HFFc6 (cell line): Measurements from ENCODE around the gene HIPK2. TPM values are rescaled to one million over a fixed set of nuclear protein-coding genes. Genes with fewer than 3 reads are reported as not detected.

Experiments used
- DNase-seq: peaks from one replicate; pipeline ENCODE4 v3.0.0-alpha.2; 2018
- H3K27ac Mint-ChIP-seq: 2 replicates; pipeline ENCODE4 v1.8.0; 2020; ENCODE audit warnings: mild to moderate bottlenecking, mixed read lengths
- H3K27me3 Mint-ChIP-seq: 2 replicates; pipeline ENCODE4 v1.8.0; 2021; ENCODE audit warnings: mild to moderate bottlenecking, moderate library complexity, mixed read lengths; ENCODE audit not compliant: insufficient read depth
- H3K36me3 Mint-ChIP-seq: 2 replicates; pipeline ENCODE4 v1.8.0; 2021; ENCODE audit warnings: low read depth, mixed read lengths
- H3K4me1 Mint-ChIP-seq: 2 replicates; pipeline ENCODE4 v1.8.0; 2020; ENCODE audit warnings: low read depth, mixed read lengths
- H3K4me3 Mint-ChIP-seq: 2 replicates; pipeline ENCODE4 v1.8.0; 2020; ENCODE audit warnings: mild to moderate bottlenecking, moderate library complexity, mixed read lengths
- H3K9me3 Mint-ChIP-seq: 2 replicates; pipeline ENCODE4 v1.8.0; 2020; ENCODE audit warnings: mild to moderate bottlenecking, mixed read lengths
- CTCF ChIP-seq: fragments of 200-600 bp; sonication (generic); IDR thresholded peaks from 2 replicates; pipeline ENCODE4 v1.5.0; 2021; ENCODE audit warnings: antibody characterized with exemption, mild to moderate bottlenecking
- total RNA-seq, 6 experiments: library from RNA; stranded (reverse); fragmentation: NEBNext Ultra II Directional; extraction: Animal tissue kit (Norgen Biotek cat#: 25700); gene quantifications; 2 replicates in 1 of 6; 3 replicates in 5 of 6; pipeline ENCODE4 v1.2.3, GENCODE V29; 2021

The HIPK2 gene
- total RNA-seq, 6 experiments from 2014 or later: 14.6 to 33.4 (median 31.4) TPM

- H3K27me3 Mint-ChIP-seq: 0 out of 2 replicates have a peak, but pooled peaks cover 2% of the 10 kb centered on the region
Measured at GRCh38 chr7:139663608-139664177, 114.1 kb downstream of the HIPK2 start.

DNA sequence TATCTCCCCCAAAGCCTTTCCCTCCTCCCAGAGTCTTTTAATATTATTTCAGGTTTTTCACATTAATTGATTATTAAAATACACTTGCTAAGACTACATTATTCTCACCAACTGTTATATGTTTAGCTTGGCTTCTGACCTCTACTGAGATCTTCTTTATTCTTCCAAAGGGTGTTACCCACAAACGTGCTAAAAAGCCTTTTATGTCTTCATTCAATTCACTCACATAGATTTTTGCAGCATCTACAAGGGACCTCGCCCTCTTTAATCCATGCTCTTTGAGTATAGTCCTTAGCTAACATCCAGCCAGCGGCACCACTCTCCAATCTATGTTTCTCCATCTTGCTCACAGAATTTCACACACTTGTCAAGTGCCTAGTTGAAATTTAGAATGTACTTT lies 115.9 kb downstream of the HIPK2 start:
- H3K9me3 Mint-ChIP-seq: no peaks in the 10 kb centered on the region
- peaks cover 9% of the 10 kb centered on the region for H3K4me1 Mint-ChIP-seq
- no peak overlapping the region for H3K27ac Mint-ChIP-seq
- H3K27me3 Mint-ChIP-seq: no peaks in the 10 kb centered on the region
- H3K36me3 Mint-ChIP-seq: peaks cover 12% of the 10 kb centered on the region
- no peak overlapping the region for H3K4me3 Mint-ChIP-seq
- no peak for DNase-seq
- TF ChIP-seq CTCF: no peak

More at GRCh38 chr7:139663608-139664177, 114.1 kb downstream of the HIPK2 start:
- no peak overlapping the region for H3K27ac Mint-ChIP-seq
- no peaks in the 10 kb centered on the region for H3K9me3 Mint-ChIP-seq
- H3K4me1 Mint-ChIP-seq: peaks cover 15% of the 10 kb centered on the region
- no peak for DNase-seq
- peaks cover 12% of the 10 kb centered on the region for H3K36me3 Mint-ChIP-seq
- no peak for TF ChIP-seq CTCF
- H3K4me3 Mint-ChIP-seq: no peak overlapping the region

DNA sequence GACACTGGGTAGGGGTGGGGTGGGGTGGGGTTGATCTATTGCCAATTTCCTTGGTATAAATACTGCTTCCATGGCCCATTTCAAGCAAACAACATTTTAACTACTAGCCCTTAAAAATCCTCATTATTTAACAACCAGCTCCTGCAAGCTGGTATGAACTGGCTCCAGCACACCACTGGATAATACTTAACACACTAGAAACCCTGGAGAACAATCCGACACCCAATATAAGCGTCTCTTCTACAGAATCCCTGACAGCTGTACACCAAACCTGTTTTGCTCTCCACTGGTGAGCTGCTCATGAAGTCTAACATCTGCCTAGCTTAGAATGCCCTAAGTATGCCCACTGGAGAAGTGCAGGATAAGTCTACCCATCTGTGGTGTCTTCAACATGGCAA lies 116.8 kb downstream of the HIPK2 start:
- no peak for DNase-seq
- Mint-ChIP-seq H3K36me3 (peaks cover 12% of the 10 kb centered on the region), H3K9me3 (no peaks in the 10 kb centered on the region), H3K27ac (no peak overlapping the region), H3K4me3 (no peak overlapping the region), H3K27me3 (peaks cover 2% of the 10 kb centered on the region), H3K4me1 (peaks cover 15% of the 10 kb centered on the region)
- TF ChIP-seq CTCF: no peak

DNA sequence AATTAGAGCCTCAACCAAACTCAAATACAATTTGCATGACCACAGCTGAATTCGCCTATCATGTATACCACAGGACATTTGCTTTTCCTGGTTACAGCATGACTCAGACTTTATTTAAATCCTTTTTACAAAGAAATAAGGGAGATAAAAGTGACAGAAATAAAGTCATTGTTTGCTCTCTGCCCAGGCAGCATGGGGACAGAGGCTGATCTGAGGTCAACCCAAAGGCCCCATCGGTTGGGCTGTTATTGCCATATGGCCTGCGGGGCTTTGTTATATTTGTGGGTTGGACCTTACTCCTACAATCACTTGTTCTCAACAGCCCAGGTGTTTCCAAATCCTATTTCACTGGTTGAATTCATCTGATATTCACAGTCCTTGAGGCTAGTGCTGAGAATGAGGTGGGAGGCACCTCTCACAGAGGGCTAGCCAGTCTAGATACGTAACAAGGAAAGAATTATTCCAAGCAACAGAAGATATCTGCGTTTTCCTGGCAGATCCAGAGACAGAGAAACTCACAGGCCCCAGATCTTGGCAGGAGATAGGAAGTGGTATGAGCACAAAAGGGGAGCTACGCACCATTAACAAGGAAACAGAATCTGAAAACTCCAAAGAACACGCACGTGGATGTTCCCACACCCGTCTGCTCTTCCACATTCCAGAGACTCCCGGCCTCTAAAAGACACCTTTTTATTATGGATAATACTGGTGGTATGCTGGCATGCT lies 117.3 kb downstream of the HIPK2 start:
- Mint-ChIP-seq H3K36me3 (peaks cover 8% of the 10 kb centered on the region), H3K27me3 (peaks cover 2% of the 10 kb centered on the region), H3K9me3 (no peaks in the 10 kb centered on the region), H3K4me1 (peaks cover 12% of the 10 kb centered on the region), H3K4me3 (no peak overlapping the region), H3K27ac (no peak overlapping the region)
- no peak for DNase-seq
- TF ChIP-seq CTCF: no peak

DNA sequence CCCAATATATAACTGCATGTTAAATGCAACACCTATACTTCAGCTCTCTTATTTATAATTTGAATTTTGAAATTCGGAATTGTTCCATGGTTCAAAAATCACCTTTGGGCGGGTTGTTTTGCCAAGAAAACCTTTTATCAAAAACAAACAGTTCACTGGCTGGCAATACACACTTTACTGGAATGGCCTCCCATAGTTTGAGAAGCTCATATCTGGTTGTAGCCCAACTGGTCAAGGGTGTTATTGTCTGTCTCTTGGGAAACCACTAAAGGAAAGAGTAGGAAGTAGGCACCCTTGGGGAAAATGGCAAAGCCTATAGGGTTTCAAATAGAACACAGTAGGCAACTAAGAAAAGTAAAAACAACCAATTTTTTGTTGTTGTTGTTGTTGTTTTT lies 117.9 kb downstream of the HIPK2 start:
- no peak overlapping the region for H3K27ac Mint-ChIP-seq
- no peak overlapping the region for H3K4me3 Mint-ChIP-seq
- DNase-seq: no peak
- H3K4me1 Mint-ChIP-seq: peaks cover 9% of the 10 kb centered on the region; the same call in 1 of the 2 replicates
- no peaks in the 10 kb centered on the region for H3K9me3 Mint-ChIP-seq
- peaks cover 2% of the 10 kb centered on the region for H3K27me3 Mint-ChIP-seq
- H3K36me3 Mint-ChIP-seq: peaks cover 5% of the 10 kb centered on the region
- no peak for TF ChIP-seq CTCF
